ENCODE results near the gene KANSL1.

- TF ChIP-seq, protein P1, sequence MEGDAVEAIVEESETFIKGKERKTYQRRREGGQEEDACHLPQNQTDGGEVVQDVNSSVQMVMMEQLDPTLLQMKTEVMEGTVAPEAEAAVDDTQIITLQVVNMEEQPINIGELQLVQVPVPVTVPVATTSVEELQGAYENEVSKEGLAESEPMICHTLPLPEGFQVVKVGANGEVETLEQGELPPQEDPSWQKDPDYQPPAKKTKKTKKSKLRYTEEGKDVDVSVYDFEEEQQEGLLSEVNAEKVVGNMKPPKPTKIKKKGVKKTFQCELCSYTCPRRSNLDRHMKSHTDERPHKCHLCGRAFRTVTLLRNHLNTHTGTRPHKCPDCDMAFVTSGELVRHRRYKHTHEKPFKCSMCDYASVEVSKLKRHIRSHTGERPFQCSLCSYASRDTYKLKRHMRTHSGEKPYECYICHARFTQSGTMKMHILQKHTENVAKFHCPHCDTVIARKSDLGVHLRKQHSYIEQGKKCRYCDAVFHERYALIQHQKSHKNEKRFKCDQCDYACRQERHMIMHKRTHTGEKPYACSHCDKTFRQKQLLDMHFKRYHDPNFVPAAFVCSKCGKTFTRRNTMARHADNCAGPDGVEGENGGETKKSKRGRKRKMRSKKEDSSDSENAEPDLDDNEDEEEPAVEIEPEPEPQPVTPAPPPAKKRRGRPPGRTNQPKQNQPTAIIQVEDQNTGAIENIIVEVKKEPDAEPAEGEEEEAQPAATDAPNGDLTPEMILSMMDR (IDR thresholded peaks at IDR 0.05) = no peak
- no peak for TF ChIP-seq POLR2AphosphoS5 (IDR thresholded peaks at IDR 0.05)
- no peak for TF ChIP-seq POLR2A (IDR thresholded peaks at IDR 0.05)
These were observed 45.0 kb downstream of the KANSL1 start for GRCh38 chr17:46148247-46148646.
